HG02884 (cell line): ENCODE data around the gene RAC2.
"Not testable (repeated sequence)": the region's sequence is repeated elsewhere in the genome, so short reads cannot be mapped to it uniquely, and the experiment has no call there.

ENCODE experiments used
- ATAC-seq: cut with Tn5 transposase; IDR thresholded peaks from one replicate; pipeline ENCODE4 v1.9.1; 2021; ENCODE audit warnings: mild to moderate bottlenecking, moderate library complexity; ENCODE audit not compliant: unreplicated experiment

Gene RAC2

GRCh38 chr22:37206841-37207821, 36.9 kb downstream of the RAC2 start:
- no peak for ATAC-seq

GRCh38 chr22:37206118-37206840, 37.8 kb downstream of the RAC2 start:
- no peak for ATAC-seq

GRCh38 chr22:37205046-37205445, 39.0 kb downstream of the RAC2 start:
- no peak for ATAC-seq

GRCh38 chr22:37204045-37204655, 39.9 kb downstream of the RAC2 start:
- ATAC-seq = no peak

- no peak for ATAC-seq
Observed at GRCh38 chr22:37203354-37204044, 40.6 kb downstream of the RAC2 start.

GRCh38 chr22:37202716-37203115, 41.4 kb downstream of the RAC2 start:
- ATAC-seq = no peak

GRCh38 chr22:37202001-37202555, 42.0 kb downstream of the RAC2 start:
- no peak for ATAC-seq

GRCh38 chr22:37201443-37201820, 42.6 kb downstream of the RAC2 start:
- not testable (repeated sequence) for ATAC-seq

- no peak for ATAC-seq
Observed at GRCh38 chr22:37199760-37200108, 44.3 kb downstream of the RAC2 start.

GRCh38 chr22:37199103-37199759, 44.8 kb downstream of the RAC2 start:
- peak; percentile 88 for ATAC-seq

- ATAC-seq = no peak
Observed at GRCh38 chr22:37198258-37199102, 45.6 kb downstream of the RAC2 start.

- ATAC-seq = no peak
Observed at GRCh38 chr22:37197451-37198257, 46.4 kb downstream of the RAC2 start.

GRCh38 chr22:37196539-37197450, 47.3 kb downstream of the RAC2 start:
- no peak for ATAC-seq

- no peak for ATAC-seq
Observed at GRCh38 chr22:37195921-37196320, 48.1 kb downstream of the RAC2 start.

- ATAC-seq = no peak
Observed at GRCh38 chr22:37194750-37195149, 49.3 kb downstream of the RAC2 start.

- no peak for ATAC-seq
Observed at GRCh38 chr22:37193629-37194191, 50.4 kb downstream of the RAC2 start.

GRCh38 chr22:37192741-37193140, 51.3 kb downstream of the RAC2 start:
- ATAC-seq = no peak
